GM18499 (cell line): ENCODE data around the gene SEC63.
"Not testable (repeated sequence)": the region's sequence is repeated elsewhere in the genome, so short reads cannot be mapped to it uniquely, and the experiment has no call there.

Experiments
- ATAC-seq: cut with Tn5 transposase; IDR thresholded peaks from one replicate; pipeline ENCODE4 v1.9.1; 2021; ENCODE audit warnings: moderate number of reproducible peaks; ENCODE audit not compliant: insufficient read depth, unreplicated experiment

Gene SEC63, protein sequence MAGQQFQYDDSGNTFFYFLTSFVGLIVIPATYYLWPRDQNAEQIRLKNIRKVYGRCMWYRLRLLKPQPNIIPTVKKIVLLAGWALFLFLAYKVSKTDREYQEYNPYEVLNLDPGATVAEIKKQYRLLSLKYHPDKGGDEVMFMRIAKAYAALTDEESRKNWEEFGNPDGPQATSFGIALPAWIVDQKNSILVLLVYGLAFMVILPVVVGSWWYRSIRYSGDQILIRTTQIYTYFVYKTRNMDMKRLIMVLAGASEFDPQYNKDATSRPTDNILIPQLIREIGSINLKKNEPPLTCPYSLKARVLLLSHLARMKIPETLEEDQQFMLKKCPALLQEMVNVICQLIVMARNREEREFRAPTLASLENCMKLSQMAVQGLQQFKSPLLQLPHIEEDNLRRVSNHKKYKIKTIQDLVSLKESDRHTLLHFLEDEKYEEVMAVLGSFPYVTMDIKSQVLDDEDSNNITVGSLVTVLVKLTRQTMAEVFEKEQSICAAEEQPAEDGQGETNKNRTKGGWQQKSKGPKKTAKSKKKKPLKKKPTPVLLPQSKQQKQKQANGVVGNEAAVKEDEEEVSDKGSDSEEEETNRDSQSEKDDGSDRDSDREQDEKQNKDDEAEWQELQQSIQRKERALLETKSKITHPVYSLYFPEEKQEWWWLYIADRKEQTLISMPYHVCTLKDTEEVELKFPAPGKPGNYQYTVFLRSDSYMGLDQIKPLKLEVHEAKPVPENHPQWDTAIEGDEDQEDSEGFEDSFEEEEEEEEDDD

DNA sequence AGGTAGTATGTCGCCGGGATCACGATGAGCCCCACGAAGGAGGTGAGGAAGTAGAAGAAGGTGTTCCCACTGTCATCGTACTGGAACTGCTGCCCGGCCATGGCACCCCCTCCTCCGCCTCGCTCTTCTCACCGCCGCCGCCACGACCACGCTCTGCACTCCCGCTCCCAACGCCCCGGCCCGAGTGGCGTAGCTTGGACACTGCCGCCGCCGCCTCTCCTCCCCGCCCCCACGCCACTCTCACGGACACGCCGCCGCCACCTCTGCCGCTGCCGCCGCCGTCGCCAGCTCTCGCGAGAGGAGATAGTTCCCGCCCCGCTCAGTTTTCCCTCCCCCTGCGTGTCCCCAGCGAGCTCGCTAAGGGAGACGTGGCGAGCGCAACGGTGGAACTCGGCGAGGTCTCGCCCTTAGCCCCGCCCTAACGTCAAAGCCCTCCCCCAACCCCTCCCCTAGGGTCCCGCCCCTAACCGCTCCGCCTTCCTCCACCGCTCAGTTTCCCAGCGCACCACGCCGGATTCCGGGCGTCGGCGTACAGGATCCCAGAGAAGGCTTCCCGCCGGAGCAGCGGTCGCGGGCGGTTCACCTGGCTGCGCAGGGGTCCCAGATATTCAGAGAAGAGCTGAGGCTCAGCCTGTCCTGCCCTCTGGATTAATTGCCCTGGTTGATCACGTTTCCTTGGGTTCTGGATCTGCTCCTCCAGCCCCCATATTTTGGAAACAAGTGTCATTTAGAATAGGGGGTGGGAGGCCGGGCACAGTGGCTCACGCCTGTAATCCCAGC lies at the start of gene SEC63:
Gene SEC63 (minus strand): TSS at position 300 of the 780 bp plus-strand sequence. CDS start 199 bp downstream, at position 101.
- ATAC-seq = peak; percentile 78

DNA sequence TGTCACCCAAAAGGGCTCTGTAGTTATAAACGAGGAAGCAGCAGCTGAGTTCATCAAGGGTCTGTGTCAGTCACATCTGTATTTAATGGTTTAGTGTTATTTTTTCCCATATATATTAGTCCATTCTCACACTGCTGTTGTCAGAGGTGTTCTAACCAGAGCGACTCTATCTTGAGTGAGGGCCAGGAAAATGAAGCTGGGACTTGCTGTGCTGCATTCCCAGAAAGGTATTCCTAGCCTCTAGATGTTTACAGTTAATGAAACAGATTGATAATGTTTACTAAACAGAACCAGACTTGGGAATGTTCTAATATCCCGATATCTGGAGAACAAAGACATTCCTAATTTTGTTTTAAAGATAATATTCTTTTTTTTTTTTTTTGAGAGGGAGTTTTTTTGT lies 48.0 kb upstream of the SEC63 start:
- no peak for ATAC-seq

DNA sequence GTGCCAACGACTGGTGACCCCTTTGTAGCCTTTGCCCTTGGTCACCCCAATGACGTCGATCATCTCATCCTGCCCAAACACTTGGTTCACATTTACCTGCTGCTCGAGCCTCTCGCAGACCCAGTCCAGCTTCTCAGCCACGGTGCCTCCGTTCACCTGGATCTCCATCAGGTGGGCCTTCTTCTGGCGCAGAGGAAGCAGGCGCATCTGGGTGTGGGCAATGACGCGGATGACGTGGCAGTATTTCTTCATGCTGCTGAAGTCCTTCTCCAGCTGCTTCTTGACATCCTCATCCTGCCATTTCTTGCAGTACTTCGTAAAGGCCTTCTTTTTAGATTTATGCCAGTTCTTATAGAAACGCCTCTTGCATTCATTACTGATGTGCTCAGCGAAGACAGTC lies 46.9 kb upstream of the SEC63 start:
- no peak for ATAC-seq

DNA sequence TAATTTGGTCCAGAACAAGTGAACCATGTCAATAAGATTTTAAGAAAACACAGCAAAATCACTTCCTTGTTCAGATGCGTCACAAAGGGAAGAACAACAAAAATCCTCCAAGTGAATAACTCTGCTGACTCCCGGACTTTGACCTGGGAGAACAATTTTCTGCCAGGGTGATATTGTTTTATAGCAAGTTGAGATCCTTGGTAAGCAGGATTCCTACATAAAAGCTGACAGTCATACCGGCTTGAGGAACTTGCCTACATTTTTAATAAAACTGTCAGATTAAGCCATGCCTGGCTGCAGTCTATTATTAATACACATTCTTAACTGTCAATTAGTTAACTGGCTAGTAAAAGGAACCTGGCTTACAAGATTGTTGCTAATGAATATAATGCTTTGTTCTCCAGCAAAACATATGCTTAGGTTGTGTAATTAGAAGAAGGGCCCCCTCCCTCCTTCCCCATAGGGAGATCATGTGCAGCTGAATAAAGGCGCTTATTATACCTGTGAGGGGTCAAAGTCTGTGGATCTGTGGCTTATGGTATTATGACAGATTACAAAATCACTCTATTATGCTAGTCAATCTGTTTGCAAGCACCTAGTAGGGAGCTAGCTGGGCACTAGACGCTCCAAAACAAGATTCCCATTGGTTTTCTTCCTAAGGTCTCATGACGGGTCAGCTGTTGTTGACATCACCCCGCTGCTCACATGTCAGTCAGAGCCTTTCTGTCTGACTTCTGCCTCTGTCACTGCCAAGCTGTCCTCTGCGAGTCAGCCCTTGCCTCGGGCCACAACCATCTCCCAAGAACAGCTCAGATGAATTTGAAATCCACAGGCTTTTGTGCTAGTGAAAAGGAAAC lies 44.6 kb upstream of the SEC63 start:
- ATAC-seq = no peak

DNA sequence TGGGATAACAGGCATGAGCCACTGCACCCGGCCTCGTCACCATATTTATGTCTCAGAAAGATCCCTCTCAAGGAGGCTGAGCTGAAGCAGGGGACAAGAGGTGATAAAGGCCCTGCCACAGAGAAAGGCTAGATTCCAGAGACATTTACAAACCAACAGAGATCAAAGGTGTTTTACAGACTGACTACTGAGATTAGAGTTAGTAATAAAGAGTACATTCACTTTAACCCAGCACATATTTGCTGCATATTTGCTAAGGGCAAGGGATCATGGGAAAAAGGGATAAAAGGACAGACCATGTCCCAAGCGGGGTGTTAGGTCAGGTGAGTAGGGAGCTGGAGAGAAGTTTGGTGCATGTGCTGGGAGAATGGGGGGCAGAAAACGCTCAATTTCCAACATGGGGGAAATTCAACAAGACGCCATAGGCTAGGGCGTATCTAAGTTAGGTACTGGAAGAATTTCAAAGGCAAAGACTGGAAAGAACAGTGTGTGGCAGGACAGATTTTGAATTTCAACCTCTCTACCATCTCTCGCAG lies 43.8 kb upstream of the SEC63 start:
- ATAC-seq = no peak

DNA sequence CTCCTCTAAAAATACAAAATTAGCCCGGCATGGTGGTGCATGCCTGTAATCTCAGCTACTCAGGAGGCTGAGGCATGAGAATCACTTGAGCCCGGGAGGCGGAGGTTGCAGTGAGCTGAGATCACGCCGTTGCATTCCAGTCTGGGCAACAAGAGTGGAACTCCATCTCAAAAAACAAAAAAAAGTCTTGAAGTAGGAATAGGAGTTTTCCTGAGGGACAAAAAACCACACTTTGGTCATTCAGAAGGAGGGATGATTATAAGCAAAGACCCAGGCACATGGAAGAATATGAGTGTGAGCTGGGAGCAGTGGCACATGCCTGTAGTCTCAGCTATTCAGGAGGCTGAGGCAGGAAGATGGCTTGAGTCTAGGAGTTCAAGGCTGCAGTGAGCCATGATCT lies 42.3 kb upstream of the SEC63 start:
- not testable (repeated sequence) for ATAC-seq

DNA sequence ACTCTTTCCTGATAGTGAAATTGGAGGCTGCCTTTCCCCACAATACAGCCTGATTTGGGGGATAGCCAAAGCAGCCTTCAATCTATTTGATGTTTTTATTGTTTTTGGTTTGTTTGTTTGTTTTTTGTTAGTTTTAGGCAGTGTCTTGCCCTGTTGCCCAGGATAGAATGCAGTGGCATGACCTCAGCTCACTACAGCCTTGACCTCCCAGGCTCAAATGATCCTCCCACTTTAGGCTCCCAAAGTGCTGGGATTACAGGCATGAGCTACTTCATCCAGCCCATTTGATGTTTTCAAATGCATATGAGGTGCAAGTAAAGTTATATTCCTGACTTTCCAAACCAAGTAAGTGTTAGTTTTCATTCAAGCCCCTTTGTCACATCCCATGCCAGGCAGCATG lies 41.3 kb upstream of the SEC63 start:
- no peak for ATAC-seq

DNA sequence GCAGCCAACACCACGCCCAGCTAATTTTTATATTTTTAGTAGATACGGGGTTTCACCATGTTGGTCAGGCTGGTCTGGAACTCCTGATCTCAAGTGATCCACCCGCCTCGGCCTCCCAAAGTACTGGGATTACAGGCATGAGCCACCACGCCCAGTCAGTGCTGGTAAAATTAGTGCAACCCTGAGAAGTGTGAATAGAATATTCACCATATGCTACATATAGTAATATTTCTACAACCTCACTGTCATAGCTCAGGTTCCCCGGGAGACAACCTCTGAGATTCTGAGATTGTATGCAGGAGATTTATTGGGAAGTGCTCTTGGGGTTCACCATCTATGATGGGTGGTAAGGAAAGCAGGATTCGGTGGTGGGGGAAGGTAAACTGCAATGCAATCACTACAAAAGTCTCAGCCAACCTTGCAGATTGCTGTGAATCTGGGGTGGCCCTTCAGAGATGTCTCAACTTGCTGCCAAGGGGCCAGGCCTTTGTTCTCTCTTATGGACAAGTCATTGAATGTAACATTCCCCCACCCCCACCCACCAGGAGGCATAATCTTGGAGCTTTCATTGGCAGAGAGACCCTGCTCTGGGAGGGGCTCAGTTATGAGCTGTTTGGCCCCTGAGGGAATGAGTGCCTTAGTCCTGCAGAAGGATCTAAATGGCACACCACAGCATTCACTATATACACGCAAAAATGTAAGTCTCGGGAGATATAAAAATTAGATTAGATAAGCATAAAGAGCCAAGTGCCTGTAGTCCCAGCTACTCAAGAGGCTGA lies 34.0 kb upstream of the SEC63 start:
- no peak for ATAC-seq

DNA sequence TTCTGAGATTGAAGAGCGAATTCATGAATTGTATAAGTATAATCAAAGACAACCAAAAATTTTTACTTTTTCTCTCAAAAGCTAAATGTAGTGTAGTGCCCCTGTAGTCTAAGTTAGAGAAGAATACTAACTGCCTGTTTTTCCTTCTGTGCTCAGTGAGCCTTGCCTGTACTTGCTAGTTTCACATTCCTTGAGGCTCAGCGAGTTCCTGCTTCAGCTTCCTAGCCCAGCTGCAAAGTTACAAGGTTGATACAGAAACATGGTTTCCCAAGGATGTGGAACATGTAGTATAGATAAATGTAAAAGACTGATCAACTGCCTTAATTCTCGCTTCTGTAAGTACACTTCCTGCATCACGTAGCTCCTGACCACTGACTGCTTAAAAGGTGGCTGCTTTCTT lies 33.1 kb upstream of the SEC63 start:
- ATAC-seq = no peak

DNA sequence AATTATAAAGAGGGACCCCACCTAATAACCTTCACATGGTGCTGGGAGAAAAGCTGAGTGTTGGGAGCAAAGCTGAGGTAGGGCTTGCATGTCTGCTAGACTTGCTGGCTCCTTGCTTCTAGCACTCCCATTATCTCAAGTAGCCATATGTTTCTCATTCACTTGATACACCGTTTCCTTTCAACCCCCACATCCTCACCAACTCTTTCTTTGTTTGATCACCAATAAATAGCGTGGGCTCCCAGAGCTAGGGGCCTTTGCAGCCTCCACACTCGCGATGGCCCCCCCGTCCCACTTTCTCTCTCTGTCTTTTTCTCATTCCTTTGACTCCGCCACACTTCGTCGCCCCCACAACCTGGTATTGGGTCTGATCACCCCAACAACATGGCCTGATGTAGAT lies 32.6 kb upstream of the SEC63 start:
- not testable (repeated sequence) for ATAC-seq

DNA sequence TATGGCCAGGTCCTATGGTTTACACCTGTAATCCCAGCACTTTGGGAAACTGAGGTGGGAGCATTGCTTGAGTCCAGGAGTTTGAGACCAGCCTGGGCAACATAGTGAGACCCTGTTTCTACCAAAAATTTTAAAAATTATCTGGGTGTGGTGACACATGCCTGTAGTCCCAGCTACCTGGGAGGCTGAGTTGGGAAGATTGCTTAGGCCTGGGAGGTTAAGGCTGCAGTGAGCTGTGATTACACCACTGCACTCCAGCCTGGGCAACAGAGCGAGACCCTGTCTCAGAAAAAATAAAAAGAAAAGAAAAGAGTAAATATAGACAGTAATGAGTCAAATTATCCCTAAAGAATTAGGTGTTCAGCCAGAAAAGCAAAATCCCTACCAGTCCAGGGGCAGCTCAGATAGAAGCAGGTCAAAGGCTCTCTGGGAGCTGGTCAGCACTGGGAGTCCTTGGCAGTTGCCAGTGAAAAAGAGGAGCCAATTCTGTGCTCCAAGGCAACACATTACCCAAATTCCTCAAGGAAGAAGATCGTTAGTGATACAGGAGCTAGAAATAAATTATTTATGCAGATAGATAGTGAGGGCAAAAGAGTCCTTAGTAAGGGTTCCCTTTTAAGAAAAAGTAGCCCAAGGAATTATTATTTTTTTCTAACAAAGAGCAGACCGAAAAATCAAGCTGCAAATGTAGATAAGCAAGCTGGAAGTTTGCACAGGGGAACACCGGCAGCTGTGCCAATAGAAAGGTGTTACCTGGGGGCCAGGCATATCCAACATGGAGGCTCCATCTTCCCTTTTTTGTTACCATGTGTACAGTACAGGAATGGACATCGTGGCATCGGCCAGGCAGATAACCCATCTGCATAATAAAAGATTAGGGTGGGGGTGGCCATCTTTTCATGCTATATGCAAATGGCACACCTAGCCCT lies 31.4 kb upstream of the SEC63 start:
- ATAC-seq = no peak

DNA sequence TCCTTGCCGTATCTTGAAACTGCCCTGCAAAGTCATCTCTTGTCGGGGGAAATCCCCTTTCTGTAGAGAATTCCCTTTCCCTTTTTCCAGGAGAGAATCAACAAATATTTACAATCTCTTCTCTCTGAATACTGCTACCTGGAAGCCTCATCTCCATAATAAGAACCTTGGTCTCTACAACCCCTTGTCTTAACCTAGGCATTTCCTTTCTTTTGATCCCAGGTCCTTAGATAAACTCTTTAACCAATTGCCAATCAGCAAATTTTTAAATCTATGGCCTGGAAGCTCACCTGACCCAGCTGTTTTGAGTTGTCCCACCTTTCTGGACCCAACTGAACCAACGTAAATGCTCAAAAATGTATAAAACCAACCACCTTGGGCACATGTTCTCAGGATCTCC lies 30.6 kb upstream of the SEC63 start:
- ATAC-seq = no peak

DNA sequence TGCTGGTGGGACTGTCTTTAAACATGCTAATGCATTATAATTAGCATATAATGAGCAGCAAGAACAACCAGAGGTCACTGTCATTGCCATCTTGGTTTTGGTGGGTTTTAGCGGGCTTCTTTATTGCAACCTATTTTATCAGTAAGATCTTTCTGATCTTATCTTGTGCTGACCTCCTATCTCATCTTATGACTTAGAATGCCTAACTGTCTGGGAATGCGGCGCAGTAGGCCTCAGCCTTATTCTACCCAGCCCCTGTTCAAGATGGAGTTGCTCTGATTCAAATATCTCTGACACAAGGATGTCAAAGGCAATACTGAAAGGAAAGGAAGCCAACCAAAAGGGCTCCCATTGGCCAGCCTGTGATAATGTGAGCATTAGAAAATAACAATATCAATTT lies 29.8 kb upstream of the SEC63 start:
- no peak for ATAC-seq

DNA sequence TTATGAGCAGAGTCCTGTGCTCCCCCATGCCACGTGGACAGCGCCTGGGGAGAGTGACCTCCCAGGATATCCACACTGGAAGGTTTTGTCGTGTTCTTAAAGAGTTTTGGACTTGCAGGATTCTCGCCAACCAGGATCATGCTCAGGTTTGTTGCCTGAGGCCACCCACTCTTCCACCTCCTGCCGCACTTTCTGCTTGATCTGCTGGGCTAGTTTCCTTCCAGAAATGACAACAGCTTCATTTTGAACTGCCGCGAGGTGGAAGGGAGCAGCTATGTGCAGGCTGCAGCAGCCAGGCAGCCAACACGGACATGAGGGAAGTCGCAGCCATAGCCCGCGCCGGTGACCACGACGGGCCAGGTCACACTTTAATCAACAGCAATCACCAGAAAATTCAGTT lies 27.7 kb upstream of the SEC63 start:
- ATAC-seq = no peak

DNA sequence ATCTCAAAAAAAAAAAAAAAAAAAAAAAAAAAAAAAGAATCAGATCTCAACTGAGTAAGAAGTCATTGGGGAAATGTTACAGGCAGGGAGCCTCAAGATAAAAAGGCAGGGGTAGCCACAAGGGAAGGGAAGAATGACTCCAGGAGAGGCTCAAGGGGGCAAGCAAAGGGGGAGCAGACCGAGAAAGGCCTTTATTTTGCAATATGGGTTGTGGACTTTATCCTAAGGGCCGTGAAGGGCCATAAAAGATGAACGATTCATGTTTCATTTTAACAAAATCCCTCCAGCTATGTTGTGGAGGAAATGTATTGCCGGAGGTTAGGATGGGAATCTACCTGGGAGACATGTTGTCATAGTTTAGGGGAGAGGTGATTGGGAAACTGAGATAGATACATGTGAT lies 25.8 kb upstream of the SEC63 start:
- no peak for ATAC-seq

DNA sequence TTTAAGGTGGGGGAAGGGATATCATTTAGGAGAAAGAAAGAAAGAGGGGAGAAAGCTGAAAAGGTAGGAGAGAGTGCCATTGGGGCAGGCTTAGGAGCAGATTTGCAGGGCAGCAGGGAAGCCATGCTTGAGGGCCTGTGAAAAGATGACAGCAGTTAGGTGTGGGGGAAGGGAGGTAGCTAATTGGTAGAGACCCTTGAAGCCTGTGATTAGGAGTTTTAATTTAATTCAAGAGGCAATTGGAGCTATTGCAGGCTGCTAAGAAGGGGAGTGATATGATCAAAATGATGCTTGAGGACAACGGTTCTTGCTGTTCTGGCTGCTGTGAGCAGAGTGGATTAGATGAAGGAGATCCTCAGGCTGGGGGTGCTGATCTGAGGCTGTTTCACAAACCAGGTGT lies 24.5 kb upstream of the SEC63 start:
- no peak for ATAC-seq

DNA sequence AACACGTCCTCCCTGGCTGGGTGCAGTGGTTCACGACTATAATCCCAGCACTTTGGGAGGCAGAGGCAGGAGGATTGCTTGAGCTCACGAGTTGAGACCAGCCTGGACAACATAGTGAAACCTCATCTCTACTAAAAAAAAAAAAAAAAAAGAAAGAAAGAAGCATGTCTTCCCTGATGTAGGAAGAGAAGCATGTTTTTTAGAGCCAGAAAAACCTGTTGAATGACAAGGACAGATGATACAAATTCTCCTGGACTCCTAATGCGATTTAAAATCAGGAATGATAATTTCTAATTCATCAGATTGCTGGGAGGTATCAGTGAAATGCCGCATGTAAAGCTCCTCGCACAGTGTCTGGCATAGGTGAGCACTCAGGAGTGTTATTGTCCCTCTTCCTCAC lies 23.7 kb upstream of the SEC63 start:
- no peak for ATAC-seq

DNA sequence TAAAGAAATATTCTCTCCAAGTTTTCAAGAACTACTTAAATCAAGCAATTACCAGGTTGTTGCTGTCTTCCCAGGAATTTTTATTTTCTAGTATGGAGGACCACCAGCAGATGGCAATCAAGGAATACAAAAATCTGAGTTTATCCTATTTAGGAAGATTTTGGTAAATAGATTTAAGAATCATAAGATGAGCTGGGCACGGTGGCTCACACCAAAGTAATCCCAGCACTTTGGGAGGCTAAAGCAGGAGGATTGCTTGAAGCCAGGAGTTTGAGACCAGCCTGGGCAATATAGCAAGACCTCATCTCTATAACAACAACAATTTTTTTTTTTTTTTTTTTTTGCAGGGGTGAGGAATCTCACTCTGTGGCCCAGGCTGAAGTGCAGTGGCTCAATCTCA lies 19.3 kb upstream of the SEC63 start:
- no peak for ATAC-seq
